SK-N-SH treated with all-trans-retinoic acid at 6 μM for 48 hours (cell line): Measurements from ENCODE around the gene EMSY.

Experiments
- ATAC-seq: fragments of 200-7000 bp; cut with Tn5 transposase; 3 replicates; pipeline ENCODE4 v1.9.1; 2020; ENCODE audit warnings: mild to moderate bottlenecking, moderate library complexity
- ARNTL ChIP-seq: fragments of 450-650 bp; formaldehyde crosslinking; IDR thresholded peaks from 2 replicates; pipeline ENCODE4 v1.5.0; 2020; ENCODE audit warnings: low read depth, mild to moderate bottlenecking, moderate library complexity, borderline replicate concordance
- BACH2 ChIP-seq: fragments of 250-450 bp; sonication (Bioruptor Pico); IDR thresholded peaks from 2 replicates; pipeline ENCODE4 v1.9.0; 2021; ENCODE audit warnings: mild to moderate bottlenecking, borderline replicate concordance
- CREB5 ChIP-seq: fragments of 250-450 bp; sonication (Bioruptor Pico); IDR thresholded peaks from 2 replicates; pipeline ENCODE4 v1.5.1; 2020; ENCODE audit warnings: low read depth, mild to moderate bottlenecking, moderate library complexity
- ESRRG ChIP-seq: fragments of 250-450 bp; sonication (Bioruptor Pico); IDR thresholded peaks from 2 replicates; pipeline ENCODE4 v1.6.1; 2021; ENCODE audit warnings: mild to moderate bottlenecking
- ISL1 ChIP-seq: fragments of 250-450 bp; sonication (Bioruptor Pico); IDR thresholded peaks from 2 replicates; pipeline ENCODE4 v2.1.2; 2022; ENCODE audit warnings: mild to moderate bottlenecking, moderate library complexity
- OSR1 ChIP-seq: fragments of 250-450 bp; sonication (Bioruptor Pico); IDR thresholded peaks from 2 replicates; pipeline ENCODE4 v1.8.0; 2022; ENCODE audit warnings: moderate library complexity, mild to moderate bottlenecking, inconsistent platforms
- PPARA ChIP-seq: fragments of 250-450 bp; sonication (Bioruptor Pico); IDR thresholded peaks from 2 replicates; pipeline ENCODE4 v1.5.0; 2020; ENCODE audit warnings: mild to moderate bottlenecking, borderline replicate concordance
- RARB ChIP-seq: fragments of 250-450 bp; sonication (Bioruptor Pico); IDR thresholded peaks from 2 replicates; pipeline ENCODE4 v1.8.0; 2021; ENCODE audit warnings: mild to moderate bottlenecking, moderate library complexity
- TCF4 ChIP-seq: fragments of 250-450 bp; sonication (Bioruptor Pico); IDR thresholded peaks from 2 replicates; pipeline ENCODE4 v1.8.0; 2021; ENCODE audit warnings: mild to moderate bottlenecking, moderate library complexity, borderline replicate concordance
- TOX ChIP-seq: fragments of 250-450 bp; sonication (Bioruptor Pico); IDR thresholded peaks from 2 replicates; pipeline ENCODE4 v1.8.0; 2021; ENCODE audit warnings: mild to moderate bottlenecking, moderate library complexity, borderline replicate concordance
- ZC3H10 ChIP-seq: fragments of 250-450 bp; sonication (Bioruptor Pico); IDR thresholded peaks from 2 replicates; pipeline ENCODE4 v1.5.1; 2021; ENCODE audit warnings: mild to moderate bottlenecking, moderate library complexity
- ZFP3 ChIP-seq: fragments of 250-450 bp; sonication (Bioruptor Pico); IDR thresholded peaks from 2 replicates; pipeline ENCODE4 v1.5.0; 2020; ENCODE audit warnings: mild to moderate bottlenecking, moderate library complexity
- ZFP30 ChIP-seq: fragments of 450-650 bp; formaldehyde crosslinking; IDR thresholded peaks from 2 replicates; pipeline ENCODE4 v1.5.0; 2022; ENCODE audit warnings: mild to moderate bottlenecking, moderate library complexity
- ZNF565 ChIP-seq: fragments of 450-650 bp; formaldehyde crosslinking; conservative IDR thresholded peaks from 2 replicates; pipeline ENCODE4 v1.5.0; 2020; ENCODE audit warnings: low read depth, mild to moderate bottlenecking, moderate library complexity
- ZNF70 ChIP-seq: fragments of 450-650 bp; formaldehyde crosslinking; IDR thresholded peaks from 2 replicates; pipeline ENCODE4 v1.5.0; 2020; ENCODE audit warnings: mild to moderate bottlenecking, moderate library complexity
- ZNF8 ChIP-seq: fragments of 450-650 bp; formaldehyde crosslinking; IDR thresholded peaks from 2 replicates; pipeline ENCODE4 v1.5.0; 2020; ENCODE audit warnings: mild to moderate bottlenecking, moderate library complexity
- TF ChIP-seq, protein P1 (sequence below): fragments of 250-450 bp; sonication (Bioruptor Pico); IDR thresholded peaks from 2 replicates; pipeline ENCODE4 v1.8.0; 2020; ENCODE audit warnings: mild to moderate bottlenecking, moderate library complexity, borderline replicate concordance
- TF ChIP-seq, protein P2 (sequence below): fragments of 250-450 bp; sonication (Bioruptor Pico); IDR thresholded peaks from 2 replicates; pipeline ENCODE4 v1.5.1; 2021; ENCODE audit warnings: mild to moderate bottlenecking, moderate library complexity
- TF ChIP-seq, protein P3 (sequence below): fragments of 250-450 bp; sonication (Bioruptor Pico); IDR thresholded peaks from 2 replicates; pipeline ENCODE4 v1.8.0; 2021; ENCODE audit warnings: low read depth, mild to moderate bottlenecking, moderate library complexity, borderline replicate concordance

The EMSY gene

DNA sequence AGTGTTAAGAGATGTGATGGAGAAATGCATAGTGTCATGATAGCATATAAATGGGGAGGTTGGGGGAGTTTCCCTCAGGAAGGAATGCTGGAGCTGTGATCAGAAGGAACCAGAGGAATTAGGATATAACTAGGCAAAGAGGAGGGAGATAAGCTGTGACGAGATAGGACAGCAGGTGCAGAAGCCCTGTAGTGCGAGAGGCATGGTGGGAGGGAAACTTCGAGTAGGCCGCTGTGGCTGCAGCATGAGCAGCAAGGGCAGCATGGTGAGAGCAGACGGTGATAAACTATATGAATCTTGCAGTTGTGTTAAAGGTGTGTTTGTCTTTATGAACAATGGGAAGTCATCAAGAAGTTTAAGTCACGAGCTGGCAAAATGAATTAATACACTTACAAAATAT is 109.9 kb downstream of the EMSY start:
- no peak for ATAC-seq
- TF ChIP-seq ZFP30 (CRISPR knock-in tag), result no peak
- no peak for TF ChIP-seq TCF4 (CRISPR knock-in tag)
- no peak for TF ChIP-seq ZFP3 (CRISPR knock-in tag)
- no peak for TF ChIP-seq ARNTL
- no peak for TF ChIP-seq ISL1
- TF ChIP-seq ZNF70 (CRISPR knock-in tag), result no peak
- no peak for TF ChIP-seq ZC3H10 (CRISPR knock-in tag)
- TF ChIP-seq TOX, result no peak
- no peak for TF ChIP-seq PPARA
- TF ChIP-seq ZNF8 (CRISPR knock-in tag), result no peak
- TF ChIP-seq ZNF565 (CRISPR knock-in tag), result no peak
- TF ChIP-seq, protein P1, sequence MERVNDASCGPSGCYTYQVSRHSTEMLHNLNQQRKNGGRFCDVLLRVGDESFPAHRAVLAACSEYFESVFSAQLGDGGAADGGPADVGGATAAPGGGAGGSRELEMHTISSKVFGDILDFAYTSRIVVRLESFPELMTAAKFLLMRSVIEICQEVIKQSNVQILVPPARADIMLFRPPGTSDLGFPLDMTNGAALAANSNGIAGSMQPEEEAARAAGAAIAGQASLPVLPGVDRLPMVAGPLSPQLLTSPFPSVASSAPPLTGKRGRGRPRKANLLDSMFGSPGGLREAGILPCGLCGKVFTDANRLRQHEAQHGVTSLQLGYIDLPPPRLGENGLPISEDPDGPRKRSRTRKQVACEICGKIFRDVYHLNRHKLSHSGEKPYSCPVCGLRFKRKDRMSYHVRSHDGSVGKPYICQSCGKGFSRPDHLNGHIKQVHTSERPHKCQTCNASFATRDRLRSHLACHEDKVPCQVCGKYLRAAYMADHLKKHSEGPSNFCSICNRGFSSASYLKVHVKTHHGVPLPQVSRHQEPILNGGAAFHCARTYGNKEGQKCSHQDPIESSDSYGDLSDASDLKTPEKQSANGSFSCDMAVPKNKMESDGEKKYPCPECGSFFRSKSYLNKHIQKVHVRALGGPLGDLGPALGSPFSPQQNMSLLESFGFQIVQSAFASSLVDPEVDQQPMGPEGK (CRISPR knock-in tag), result no peak

DNA sequence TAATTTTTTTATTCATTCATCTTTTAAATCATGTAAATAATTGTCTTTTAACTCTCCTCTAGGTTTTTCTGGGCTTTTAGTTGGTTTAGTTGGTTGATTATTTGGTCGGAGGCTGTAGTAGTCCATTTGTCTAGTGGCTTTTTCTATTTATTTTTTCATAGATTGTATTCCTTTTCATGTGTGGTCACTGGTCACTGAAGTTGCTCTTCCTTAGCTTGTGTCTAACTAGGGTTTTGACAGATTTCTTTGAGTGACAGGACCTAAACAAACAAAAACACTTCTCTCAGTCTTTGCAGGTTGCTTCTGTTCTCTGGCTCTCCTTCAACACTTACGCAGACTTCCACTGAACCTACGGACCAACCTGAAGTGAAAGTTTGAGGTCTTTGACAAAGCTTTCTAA is 112.6 kb downstream of the EMSY start:
- ATAC-seq, result no peak
- TF ChIP-seq BACH2 (CRISPR knock-in tag) (no peak), ISL1 (no peak), ZFP3 (CRISPR knock-in tag) (no peak)
- TF ChIP-seq, protein P2, sequence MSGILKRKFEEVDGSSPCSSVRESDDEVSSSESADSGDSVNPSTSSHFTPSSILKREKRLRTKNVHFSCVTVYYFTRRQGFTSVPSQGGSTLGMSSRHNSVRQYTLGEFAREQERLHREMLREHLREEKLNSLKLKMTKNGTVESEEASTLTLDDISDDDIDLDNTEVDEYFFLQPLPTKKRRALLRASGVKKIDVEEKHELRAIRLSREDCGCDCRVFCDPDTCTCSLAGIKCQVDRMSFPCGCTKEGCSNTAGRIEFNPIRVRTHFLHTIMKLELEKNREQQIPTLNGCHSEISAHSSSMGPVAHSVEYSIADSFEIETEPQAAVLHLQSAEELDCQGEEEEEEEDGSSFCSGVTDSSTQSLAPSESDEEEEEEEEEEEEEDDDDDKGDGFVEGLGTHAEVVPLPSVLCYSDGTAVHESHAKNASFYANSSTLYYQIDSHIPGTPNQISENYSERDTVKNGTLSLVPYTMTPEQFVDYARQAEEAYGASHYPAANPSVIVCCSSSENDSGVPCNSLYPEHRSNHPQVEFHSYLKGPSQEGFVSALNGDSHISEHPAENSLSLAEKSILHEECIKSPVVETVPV, result no peak

GRCh38 chr11:76558473-76558872 is 113.7 kb downstream of the EMSY start:
- ATAC-seq, result no peak
- TF ChIP-seq TCF4 (CRISPR knock-in tag) (no peak), PPARA (no peak), RARB (CRISPR knock-in tag) (no peak), ISL1 (no peak)
- TF ChIP-seq, protein P3, sequence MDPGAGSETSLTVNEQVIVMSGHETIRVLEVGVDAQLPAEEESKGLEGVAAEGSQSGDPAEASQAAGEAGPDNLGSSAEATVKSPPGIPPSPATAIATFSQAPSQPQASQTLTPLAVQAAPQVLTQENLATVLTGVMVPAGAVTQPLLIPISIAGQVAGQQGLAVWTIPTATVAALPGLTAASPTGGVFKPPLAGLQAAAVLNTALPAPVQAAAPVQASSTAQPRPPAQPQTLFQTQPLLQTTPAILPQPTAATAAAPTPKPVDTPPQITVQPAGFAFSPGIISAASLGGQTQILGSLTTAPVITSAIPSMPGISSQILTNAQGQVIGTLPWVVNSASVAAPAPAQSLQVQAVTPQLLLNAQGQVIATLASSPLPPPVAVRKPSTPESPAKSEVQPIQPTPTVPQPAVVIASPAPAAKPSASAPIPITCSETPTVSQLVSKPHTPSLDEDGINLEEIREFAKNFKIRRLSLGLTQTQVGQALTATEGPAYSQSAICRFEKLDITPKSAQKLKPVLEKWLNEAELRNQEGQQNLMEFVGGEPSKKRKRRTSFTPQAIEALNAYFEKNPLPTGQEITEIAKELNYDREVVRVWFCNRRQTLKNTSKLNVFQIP, result no peak
- TF ChIP-seq, all 23 proteins: peak for 0

DNA sequence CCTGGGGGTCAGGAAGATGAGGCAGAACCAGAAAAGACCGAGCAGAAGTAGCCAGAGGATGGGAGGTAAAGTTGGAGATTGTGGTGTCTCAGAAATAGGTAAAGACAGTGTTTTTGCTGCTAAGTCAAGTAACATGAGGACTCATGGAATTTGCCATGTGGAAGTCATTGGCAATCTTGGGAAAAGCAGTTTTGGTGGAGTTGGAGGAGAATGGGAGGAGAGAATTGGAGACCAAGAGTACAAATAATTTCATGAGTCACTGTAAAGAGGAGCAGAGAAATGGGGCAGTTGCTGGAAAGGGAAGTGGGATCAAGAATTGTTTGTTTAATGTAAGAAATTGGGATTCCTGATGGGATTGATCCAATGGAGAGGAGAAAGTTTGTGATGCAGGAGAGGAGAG is 114.1 kb downstream of the EMSY start:
- ATAC-seq, result no peak
- TF ChIP-seq, protein P1 (CRISPR knock-in tag), result no peak
- TF ChIP-seq ZFP3 (CRISPR knock-in tag) (no peak), CREB5 (CRISPR knock-in tag) (no peak), ARNTL (no peak), TCF4 (CRISPR knock-in tag) (no peak), ESRRG (CRISPR knock-in tag) (no peak), OSR1 (no peak), RARB (CRISPR knock-in tag) (no peak)
- TF ChIP-seq, protein P2, result no peak
